ENCODE data around the gene RRP15.

DNA sequence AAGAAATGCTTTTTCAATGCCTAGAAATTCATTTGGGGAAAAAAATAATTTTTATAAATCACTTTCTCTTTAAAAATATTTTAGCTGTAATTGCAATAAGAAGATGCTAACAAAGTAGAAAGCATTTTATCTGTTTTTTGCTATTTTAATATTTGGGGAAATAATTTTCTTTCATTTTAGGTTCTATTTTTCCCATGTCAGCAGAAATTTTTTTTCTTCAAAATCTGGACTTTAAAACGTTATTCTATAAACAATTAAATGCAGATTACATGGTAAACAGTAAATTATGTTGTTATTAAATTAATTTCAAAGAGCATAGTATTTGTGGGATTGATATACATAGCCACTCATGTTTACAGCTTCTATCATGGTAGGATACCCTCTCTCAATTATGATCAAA is 27.7 kb upstream of the RRP15 start:
- TF ChIP-seq CTCF (IDR thresholded peaks at IDR 0.05 in 4 of 5, conservative IDR thresholded peaks at IDR 0.05 in 1 of 5) (no peak), POLR2A (IDR thresholded peaks at IDR 0.05) (no peak)

Measured in gastrocnemius medialis (tissue), 4 donors.